OCI-M1 (cell line): ENCODE measurements around the gene GPR18.

Experiments
- DNase-seq: peaks from one replicate; lab custom pipeline; 2025; lab: John Stamatoyannopoulos, UW

Gene GPR18

GRCh38 chr13:99258210-99258860 lies at the start of gene GPR18:
GPR18 (minus strand) TSS chr13:99258379; CDS start chr13:99255872, 2,507 bp downstream.
- DNase-seq: no peak

GRCh38 chr13:99307648-99308339 lies 49.6 kb upstream of the GPR18 start:
- no peak for DNase-seq

GRCh38 chr13:99307247-99307646 lies 49.1 kb upstream of the GPR18 start, which contains the start of gene GPR183:
GPR183 (minus strand) TSS chr13:99307399; CDS start chr13:99296145, 11,254 bp downstream.
- peak; percentile 43 for DNase-seq

GRCh38 chr13:99305566-99305965 lies 47.4 kb upstream of the GPR18 start:
- DNase-seq: no peak

DNA sequence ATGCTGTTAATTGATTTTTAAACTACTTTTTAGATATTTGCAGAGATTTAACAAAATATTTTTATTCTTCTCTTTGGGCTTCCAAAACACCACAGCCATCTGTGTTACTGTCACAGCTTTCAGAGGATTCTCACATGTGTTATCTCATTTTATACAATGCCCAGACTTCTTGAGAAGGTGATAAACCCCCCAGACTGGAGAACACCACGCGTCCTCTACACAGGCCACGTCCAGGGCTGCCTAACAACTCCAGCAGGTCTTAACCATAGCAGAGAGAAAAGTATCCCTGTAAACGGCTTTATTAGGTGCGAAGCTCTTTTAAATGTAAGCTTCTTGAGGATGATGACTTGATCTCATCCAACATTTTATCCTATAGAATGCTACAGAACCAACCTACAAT lies 47.0 kb upstream of the GPR18 start:
- no peak for DNase-seq

GRCh38 chr13:99304541-99304940 lies 46.4 kb upstream of the GPR18 start:
- no peak for DNase-seq

DNA sequence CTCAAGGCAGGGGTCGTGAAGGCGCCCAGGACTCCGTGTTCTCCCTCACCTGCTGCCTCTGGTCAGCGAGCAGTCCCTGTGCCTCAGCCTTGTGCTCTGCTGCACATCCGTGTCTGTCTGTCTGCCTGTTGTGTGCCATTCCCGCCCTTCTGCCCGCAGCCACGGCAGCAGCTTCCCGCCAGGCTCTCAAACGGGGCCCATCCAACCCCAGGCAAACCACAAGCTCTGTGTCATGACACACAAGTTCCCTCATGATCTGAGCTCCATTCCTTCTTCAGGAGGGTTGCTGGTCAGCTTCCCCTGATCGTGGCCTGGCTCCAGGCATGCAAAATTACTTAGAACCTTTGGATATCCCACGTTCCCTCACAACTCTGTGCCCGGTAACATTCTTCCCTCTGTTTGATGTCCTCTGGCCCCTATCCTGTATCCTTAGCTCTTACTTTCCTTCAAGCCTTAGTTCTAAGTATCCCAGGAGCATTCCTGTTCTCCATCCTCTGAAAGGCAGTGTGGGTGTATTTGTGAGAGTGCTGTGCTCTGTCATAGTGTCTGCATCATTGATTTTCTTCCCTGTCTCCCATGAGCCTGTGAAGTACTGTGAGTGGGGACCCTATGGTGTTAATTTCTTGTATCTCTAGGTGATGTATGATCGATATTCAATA lies 45.8 kb upstream of the GPR18 start:
- DNase-seq: no peak

DNA sequence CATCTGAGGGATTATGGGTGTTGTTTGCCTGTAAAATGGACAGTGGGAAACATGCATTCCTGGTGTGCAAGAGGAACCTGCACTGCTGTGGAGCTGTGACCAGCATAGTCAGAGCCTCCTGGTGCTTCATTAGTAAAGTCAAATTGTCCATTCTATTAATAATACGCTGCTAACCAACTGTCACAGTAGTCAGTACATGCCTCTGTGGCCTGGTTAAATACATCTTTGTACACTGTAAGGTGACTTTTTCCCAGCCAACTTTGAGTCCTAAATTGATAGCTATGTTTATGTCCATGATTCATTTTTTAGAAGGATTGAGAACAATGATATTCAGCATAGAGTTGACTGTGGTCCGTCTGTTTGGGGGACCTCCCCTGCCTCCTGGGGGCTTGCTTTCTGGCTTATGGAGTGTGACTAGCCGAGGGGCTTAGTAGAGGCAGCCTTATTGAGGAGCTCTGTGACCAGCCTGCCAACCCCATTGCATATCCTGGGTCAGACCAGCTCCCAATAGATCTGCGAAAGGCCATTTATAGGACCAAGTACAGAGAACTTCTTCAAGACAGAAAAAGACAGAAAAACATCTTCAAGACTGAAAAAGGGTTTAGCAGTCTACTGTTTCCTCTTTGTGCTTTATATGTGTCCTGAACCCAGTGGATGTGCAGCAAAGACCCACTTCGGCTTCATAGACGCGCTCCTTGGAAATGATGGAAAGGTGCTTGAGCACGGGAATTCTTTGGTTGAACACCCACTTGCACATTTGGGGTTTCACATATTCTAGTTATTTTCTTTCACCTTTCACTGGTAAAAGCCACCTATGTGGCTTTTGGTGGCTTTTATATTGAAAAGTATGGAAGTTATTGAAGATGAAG lies 44.7 kb upstream of the GPR18 start:
- no peak for DNase-seq

DNA sequence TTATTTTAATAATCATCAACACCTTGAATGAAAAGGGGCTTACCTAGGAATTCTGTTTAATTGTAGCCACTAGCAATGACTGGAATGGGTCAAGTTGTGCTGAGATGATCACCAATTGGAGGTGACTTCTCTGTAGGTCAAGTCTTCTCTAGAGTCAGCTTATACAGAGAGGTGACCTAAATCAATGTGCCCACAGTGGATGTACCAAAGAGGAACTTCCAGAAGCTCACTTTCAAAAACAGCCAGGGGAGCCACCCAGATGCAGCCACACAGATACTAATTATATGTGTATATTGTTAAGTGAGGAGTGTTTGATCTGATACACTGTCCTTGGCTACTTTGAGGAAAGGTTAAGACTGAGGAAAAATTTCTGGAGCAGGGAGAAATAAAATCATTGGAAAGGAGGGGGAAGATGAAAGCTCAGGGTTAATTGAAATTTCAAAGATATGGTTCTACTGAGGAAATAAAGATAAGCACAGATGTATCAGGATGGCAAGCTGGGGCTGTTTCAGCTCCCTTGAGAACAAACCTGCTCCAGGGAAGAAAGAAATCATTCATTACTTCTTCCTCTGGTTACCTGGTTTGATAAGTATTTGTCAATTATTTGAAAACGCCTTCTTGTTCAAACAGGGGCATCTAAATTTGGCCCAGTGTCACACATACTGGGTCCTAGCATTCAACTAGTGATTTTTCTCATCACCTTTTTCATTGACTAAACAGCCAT lies 43.9 kb upstream of the GPR18 start:
- DNase-seq: peak; percentile 32

- DNase-seq: no peak
These were observed 43.1 kb upstream of the GPR18 start for GRCh38 chr13:99301056-99301838.

GRCh38 chr13:99299920-99300341 lies 41.8 kb upstream of the GPR18 start:
- no peak for DNase-seq

DNA sequence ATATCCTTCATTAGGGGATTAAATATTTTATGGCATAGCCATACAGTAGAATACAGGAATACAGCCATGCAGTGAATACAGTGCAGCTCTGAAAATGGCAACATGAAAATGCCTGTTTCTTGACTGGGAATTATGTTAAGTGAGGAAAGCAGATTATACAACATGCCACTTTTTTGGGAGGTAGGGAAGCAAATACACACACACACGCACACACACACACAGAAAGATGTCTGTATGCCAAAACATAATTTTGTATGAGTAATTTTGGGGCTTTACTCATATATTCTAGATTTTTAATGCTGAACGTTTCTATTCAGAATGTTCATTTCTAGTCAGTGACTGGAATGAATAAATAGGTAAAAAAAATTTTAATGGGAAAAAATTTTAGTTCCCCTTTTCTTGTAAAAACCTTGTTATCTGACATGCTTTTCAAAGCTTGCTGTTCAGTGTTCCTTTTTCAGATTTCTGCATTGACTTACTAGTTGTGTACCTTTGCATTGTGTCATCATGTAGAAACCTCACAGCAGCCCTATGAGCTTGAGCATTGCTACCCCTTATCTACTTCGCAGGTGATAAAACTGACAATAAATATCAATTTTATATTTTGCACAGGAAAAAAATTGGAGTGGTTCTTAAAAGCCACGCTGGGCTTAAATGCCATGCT lies 41.2 kb upstream of the GPR18 start:
- DNase-seq: peak; percentile 63

DNA sequence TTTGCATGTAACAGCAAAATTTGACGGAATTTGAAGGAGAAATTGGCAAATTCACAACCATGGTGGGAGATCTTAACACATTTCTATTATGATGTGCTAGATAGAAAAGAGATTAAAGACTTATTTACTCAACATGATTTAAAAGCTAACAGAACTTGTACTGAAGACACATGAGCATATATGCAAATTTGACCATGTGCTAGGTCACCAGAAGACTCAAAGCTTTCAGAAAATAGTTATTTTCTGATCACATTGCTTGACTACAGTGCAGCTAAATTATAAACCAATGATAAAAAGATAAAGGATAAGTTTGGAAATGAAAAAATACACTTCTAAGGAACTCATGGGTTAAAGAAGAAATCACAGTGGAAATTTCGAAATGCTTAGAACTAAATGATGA lies 39.9 kb upstream of the GPR18 start:
- DNase-seq: no peak

DNA sequence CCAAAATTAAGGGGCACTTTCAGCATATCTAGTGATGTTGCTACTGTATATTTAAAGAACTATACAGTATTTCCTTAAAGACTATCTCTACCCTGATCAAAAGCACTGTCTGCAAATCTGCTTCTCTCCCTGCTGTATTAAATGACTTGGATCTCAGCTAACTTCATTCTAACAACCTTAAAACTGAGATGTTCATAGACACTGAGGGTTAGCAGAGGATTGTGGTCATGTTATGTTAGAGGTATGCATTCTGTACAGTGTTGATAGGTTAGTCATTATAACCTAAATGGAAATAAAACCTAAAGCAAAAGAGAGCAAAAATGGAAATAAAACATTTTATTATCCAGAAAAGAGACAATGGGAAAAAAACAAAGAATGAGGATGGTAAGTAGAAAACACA lies 39.2 kb upstream of the GPR18 start:
- no peak for DNase-seq

DNA sequence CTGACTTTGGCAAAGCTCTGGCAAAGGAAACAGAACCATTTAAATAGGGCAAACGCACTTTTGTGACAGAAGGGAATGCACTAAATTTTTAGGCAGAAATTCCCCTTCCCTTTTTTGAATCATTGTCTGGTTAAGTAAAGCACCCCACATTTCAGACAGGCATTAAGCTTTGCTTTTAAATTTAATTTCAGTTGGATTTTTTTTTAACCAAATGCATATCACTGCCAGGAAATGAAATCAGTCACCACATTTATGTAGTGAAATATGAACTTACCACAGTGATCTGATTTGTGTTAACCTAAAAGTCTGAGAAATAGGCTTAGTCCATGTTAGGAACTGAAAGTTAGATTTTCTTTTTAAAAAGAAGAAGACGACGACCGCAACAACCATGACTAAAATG lies 38.2 kb upstream of the GPR18 start:
- no peak for DNase-seq

- DNase-seq: no peak
These were observed 37.5 kb upstream of the GPR18 start for GRCh38 chr13:99295488-99296252.

GRCh38 chr13:99294958-99295357 lies 36.8 kb upstream of the GPR18 start:
- DNase-seq: no peak

GRCh38 chr13:99294198-99294597 lies 36.0 kb upstream of the GPR18 start:
- DNase-seq: no peak

DNA sequence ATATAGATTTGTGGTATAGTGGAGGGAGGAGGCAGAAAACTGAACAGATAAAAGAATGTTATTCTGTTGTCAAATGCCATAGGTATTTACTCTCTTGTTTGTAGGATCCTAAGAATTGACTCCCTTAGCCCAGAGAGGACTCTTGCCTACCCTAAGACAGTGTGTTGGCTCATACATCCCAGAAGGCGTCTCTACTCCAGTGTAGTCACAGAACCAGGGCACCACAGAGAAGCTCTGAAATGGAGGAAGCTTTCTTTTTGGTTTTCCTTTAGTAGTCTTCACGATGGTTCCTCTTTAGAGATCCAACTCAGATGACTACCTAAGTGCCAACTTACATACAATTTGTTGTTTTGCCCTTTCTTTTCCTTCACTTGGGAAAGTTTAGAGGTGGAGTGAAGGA lies 35.0 kb upstream of the GPR18 start:
- DNase-seq: no peak
